ENCODE data around the gene FBLN5.

DNA sequence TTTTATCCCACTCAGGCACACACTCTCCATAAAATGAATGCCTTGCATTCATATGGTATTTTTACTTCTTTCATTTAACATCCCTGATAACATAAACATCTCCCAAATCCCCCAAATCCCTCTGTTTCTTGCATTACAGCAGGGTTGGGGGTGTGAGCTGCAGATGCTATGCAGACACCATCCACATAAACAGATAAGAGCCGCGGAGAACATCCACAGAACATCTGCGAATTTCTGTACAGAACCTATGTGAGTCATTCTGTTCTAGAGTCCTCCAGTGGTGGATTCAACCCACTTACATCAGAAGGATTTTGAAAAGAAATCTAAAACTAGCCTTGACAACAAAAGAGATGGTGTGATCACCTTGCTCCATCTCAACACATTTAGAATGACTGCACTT lies 20.3 kb downstream of the FBLN5 start:
- TF ChIP-seq CTCF (IDR thresholded peaks at IDR 0.05; ENCODE audit: low read depth, low read length, missing input control) (no peak), REST (IDR thresholded peaks at IDR 0.05) (no peak), TAF1 (conservative IDR thresholded peaks at IDR 0.05) (no peak), SP1 (IDR thresholded peaks at IDR 0.05) (no peak), YY1 (IDR thresholded peaks at IDR 0.05) (no peak)
- TF ChIP-seq, protein P1, sequence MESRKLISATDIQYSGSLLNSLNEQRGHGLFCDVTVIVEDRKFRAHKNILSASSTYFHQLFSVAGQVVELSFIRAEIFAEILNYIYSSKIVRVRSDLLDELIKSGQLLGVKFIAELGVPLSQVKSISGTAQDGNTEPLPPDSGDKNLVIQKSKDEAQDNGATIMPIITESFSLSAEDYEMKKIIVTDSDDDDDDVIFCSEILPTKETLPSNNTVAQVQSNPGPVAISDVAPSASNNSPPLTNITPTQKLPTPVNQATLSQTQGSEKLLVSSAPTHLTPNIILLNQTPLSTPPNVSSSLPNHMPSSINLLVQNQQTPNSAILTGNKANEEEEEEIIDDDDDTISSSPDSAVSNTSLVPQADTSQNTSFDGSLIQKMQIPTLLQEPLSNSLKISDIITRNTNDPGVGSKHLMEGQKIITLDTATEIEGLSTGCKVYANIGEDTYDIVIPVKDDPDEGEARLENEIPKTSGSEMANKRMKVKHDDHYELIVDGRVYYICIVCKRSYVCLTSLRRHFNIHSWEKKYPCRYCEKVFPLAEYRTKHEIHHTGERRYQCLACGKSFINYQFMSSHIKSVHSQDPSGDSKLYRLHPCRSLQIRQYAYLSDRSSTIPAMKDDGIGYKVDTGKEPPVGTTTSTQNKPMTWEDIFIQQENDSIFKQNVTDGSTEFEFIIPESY (IDR thresholded peaks at IDR 0.05) = no peak
- TF ChIP-seq, protein P2, sequence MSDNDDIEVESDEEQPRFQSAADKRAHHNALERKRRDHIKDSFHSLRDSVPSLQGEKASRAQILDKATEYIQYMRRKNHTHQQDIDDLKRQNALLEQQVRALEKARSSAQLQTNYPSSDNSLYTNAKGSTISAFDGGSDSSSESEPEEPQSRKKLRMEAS (IDR thresholded peaks at IDR 0.05) = no peak

Measured in liver (tissue), 3 donors.